ENCODE data around the gene HTR2C. TPM values are rescaled to one million over a fixed set of nuclear protein-coding genes. Genes with fewer than 3 reads are reported as not detected.
"Not testable (repeated sequence)": the region's sequence is repeated elsewhere in the genome, so short reads cannot be mapped to it uniquely, and the experiment has no call there.

Gene HTR2C
- not detected for total RNA-seq
- long read RNA-seq: 0 reads

DNA sequence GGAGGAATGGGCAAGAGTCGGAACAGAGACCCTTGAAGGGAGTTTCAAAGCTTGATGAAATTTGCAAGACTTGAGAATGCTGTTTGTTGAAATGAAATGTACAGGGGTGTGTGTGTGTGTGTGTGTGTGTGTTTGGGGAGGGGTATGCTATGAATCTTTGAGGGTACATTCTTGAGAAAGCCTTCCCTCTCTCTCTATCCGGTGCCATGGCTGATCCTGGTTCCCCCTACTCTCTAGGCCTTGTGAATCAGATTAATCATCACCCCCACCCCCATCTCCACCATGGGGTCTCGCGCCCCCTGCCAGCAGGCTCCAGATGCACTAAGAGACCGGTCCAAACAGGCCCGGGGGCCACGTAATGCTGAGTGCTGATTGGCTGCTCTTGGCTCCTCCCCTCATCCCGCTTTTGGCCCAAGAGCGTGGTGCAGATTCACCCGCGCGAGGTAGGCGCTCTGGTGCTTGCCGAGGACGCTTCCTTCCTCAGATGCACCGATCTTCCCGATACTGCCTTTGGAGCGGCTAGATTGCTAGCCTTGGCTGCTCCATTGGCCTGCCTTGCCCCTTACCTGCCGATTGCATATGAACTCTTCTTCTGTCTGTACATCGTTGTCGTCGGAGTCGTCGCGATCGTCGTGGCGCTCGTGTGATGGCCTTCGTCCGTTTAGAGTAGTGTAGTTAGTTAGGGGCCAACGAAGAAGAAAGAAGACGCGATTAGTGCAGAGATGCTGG, at the start of gene HTR2C:
Gene HTR2C, plus strand, starts transcription at position 441 of the 729 bp plus-strand sequence. CDS start 142,851 bp downstream, outside the sequence.
- ATAC-seq (ENCODE audit: poor library complexity) (no peak), DNase-seq (no peak)
- intact Hi-C loops (cut with DNase I): no loop called here

DNA sequence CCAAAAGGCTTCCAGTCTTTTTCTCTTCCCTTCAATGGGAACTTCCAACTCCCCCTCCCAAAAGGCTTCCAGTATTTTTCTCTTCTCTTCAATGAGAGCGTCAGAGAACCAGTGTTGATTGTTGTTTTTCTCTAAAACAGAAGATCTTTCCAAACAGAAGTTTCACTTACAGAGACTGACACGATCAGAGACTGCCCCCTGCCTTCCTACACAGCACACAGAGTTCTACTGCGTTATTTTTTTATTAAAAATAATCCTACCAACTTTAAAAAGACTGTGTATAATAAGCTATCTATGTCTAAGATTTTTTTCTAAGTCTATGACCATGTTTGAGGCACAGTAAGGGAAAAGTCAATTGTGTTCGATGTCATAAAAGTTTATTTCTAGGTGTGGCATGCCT, 3.5 kb upstream of the HTR2C start:
- no peak for DNase-seq
- intact Hi-C loops (cut with DNase I): no loop called here
- ATAC-seq (ENCODE audit: poor library complexity): no peak

DNA sequence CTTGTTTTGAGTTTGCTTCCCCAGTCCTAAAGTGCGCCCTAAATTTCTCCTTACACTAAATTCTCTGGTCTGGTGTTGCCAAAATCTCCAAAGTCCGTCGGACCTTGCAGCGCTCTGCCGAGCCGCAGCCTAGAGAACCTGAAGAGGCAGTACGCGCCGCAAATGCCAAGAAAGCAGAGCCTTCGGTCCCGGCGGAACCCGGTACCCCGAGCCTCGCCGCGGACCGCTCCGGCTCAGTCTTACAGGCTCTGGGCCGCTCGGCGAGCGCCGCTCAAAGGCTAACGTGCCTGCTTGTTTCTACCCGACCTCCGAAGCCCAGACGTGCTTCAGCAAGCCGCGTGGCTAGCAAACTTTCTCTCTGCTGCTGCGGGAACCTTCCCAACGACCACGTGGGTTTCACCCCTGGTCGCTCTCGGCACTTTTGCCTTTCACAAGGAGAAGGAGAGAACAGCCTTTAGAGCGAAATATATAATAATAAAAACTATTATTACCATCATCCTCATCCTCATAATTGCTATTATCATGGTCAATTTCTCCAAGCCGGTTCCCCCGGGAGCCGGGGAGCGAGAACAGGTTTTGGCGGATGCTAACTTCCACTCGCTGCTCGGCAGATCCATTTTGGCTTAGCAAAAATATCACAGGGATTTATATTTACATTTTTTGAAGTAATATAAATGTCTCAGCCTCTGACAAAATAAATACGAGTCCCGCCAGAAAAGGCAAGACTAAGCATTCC, 2.2 kb upstream of the HTR2C start:
- intact Hi-C loops (cut with DNase I): no loop called here
- DNase-seq (no peak), ATAC-seq (ENCODE audit: poor library complexity) (no peak)

DNA sequence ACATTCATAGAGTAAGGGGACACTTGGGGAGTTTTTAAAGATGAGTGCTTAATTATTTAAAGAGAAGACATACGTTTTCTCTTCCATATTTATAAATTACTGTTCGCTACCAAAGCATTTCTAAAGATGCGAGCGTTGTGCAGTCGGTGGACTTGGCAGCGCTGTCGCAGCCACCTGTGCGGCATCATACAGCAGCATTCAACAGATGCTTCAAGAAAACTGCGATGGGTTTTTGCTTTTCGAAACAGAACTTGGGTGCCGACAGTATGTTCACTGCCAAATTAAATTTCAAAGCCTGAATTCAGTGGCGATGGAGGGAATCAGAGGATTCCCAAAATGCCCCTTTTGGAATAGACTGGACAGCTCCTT, 1.6 kb upstream of the HTR2C start:
- ATAC-seq (ENCODE audit: poor library complexity): no peak
- intact Hi-C loops (cut with DNase I): no loop called here
- DNase-seq: no peak

DNA sequence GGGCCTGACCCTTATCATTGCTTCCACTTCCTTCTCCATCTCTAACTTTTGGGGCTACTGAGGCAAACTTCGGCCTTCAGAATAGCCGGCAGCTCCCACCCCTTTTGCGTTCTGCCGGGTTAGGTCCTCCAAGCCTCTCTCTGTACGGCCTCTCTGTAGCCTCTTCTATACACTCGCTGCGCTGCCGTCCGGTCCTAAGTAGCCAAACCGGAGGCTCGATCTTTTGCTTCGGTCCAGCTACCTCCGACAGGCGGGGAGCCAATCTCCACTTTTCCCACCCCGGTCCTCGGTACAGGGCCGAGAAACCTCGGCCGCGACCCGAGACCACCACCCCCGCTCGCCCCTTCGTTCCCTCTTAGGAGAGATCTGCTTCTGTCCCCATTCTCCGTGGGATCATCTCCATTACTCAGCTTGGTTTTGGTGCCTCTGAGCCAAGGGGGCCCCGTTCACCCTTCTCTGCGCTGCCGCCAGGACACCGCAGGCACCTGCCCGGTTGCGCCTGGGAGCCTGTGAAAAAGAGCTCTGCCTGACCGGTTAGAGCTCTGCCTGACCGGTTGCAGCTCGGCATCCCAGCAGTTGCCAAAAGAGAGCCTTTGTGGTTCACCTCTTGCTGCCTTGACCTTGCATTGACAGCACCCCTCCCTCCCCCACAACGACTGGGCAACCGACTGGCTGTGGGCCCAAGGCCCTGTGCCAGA, 1.0 kb upstream of the HTR2C start:
- ATAC-seq (ENCODE audit: poor library complexity) (no peak), DNase-seq (no peak)
- intact Hi-C loops (cut with DNase I): no loop called here

DNA sequence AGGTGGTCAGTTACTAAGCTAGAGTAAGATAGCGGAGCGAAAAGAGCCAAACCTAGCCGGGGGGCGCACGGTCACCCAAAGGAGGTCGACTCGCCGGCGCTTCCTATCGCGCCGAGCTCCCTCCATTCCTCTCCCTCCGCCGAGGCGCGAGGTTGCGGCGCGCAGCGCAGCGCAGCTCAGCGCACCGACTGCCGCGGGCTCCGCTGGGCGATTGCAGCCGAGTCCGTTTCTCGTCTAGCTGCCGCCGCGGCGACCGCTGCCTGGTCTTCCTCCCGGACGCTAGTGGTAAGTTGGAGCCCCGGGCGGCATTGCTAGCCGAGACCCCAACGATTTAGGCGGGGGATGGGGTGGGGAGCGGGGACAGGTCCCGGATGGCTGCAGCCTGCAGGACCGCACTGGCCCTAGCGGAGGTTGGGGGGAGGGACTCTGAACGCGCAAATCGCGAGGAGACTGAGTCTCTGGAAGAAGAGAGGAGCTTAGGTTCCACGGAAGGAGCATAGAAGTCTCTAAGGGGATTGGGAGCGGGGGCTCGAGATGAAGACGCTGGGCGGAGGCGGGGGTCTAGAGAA, 573 bp downstream of the HTR2C start:
- intact Hi-C loops (cut with DNase I): no loop called here
- no peak for ATAC-seq (ENCODE audit: poor library complexity)
- DNase-seq: no peak

DNA sequence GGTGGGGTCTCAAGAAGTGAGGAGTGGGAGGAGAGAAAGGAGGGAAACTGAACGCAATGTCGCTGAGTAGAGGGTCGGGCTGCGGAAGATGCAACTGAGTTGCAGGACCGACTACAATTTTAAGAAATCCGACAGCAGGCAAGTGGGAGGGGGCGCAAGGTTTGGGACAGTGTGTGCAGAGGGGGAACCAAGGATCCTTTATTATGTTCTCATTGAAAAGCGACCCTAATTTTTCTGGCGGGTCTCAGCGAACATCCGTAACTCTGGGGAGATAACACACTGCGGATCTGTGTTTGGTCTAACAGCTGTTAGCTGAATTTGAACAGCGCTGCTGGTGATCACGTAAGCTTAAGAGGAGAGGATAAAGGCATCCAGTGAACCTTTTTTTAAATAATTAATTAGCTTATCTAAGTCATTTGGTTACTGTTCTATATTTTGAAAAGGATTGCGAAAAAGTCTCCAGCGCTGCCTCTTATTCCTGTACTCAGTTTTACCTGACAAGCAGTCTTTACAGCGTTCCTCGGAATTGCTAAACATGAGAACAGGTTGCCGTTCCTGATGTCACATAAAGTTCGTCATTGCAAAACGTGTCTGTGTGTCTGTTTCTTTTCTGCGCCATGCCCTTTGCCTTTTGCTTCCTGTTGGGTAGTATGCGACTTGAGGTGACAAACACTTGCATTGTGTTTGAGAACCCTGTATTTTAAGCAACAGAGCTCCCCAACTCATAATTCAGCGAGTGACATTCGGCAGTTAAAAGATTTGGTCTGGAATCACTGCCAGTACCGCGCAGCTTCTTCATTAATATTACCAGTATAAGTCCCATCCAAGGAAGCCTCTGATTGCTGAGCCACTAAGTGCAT, 1.3 kb downstream of the HTR2C start:
- intact Hi-C loops (cut with DNase I): no loop called here
- DNase-seq (no peak), ATAC-seq (ENCODE audit: poor library complexity) (no peak)

DNA sequence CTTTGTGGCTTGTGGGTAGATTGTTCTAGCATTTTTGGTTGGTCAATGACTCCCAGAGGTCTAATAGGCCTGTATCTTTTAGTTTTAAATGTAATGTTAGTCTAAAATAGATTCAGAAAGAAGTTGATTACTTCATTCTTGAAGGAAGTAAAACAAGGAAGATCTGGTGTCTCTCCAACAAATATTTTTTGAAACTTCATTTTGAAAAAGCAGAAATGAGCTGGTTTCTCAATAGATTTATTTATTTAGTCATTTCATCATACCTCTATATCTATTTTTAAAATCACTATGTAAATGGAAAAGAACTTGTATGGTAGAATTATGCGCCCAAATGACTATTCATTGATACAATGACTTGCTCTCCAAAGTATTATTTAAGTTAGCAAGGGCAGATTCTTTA, 7.2 kb downstream of the HTR2C start:
- no peak for ATAC-seq (ENCODE audit: poor library complexity)
- no peak for DNase-seq
- intact Hi-C loops (cut with DNase I): no loop called here

DNA sequence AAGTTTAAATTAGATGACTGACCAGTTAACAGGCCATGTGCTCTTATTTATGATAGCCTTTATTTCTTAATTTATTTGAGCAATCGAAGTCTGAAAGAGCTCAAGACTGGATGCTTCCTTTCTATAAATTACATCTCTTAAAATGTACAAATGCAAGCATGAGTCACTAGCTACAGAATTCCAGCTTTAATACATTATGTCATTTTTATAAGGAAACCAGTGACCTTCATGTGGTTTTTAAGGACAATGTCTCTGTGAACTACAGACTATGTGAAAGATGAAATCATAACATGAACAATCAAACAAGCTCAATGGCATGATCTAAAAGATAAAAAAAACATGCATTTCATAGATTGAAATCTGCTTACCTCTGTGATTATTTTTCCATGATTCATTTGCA, 15.4 kb downstream of the HTR2C start:
- no peak for ATAC-seq (ENCODE audit: poor library complexity)
- intact Hi-C loops (cut with DNase I): no loop called here
- no peak for DNase-seq

DNA sequence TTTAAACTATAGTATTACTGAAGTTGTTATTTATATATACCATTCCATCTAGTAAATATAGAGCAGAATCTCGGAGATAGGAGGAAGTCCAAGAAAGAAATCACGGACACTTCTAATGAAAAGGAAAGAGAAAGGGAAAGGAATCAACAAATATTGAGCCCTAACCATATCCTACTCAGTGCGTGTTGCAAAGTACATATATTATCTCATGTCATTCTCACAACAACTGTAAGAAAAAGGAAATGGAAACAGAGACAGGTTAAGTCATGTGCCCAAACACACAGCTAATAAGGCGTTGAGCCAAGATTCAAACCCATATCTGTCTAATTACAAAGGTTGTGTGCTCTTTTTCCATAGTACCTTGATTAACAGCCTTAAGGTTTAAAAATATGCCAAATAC, 16.0 kb downstream of the HTR2C start:
- DNase-seq (no peak), ATAC-seq (ENCODE audit: poor library complexity) (no peak)
- intact Hi-C loops (cut with DNase I): no loop called here

DNA sequence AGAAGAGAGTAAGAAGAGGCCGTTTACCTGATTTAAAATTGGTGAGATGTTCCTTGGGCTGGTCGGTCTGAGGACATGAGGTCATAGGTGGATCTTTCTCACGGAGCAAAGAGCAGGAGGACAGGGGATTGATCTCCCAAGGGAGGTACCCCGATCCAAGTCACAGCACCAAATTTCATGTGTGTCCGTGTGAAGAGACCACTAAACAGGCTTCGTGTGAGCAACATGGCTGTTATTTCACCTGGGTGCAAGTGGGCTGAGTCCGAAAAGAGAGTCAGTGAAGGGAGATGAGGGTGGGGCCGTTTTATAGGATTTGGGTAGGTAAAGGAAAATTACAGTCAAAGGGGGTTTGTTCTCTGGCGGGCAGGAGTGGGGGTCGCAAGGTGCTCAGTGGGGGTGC, 22.7 kb downstream of the HTR2C start:
- ATAC-seq (ENCODE audit: poor library complexity); DNase-seq; intact Hi-C loops (cut with DNase I): not testable (repeated sequence)

DNA sequence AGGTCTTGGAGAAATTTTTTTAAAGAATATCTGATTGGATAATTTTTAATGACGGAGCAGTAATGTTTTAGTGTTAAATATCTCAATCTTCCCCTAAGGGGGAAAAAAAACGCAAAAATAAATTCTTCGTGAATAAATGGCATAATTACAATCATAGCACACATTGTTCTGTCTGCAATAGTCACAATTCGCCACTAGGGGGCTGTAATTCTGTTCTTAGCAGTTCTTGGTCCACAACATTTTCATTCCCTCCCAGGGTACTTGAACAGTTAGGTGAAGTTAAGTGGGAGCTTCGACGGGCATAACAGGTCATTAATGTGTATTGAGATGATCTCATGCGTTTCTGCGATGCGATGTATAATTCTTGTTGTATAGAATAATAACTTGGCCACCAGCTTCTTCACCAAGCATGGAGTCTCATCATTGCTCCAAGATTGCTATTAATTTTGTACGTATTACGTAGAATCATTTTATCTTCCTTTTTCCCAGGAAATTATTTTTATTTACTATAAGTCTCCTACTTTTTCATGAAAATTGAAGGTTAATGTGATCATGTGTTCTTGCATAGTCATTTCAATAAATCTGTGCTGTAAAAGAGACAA, 27.2 kb downstream of the HTR2C start:
- intact Hi-C loops (cut with DNase I): loop anchor here (10.0 kb wide), 1 partner anchor 534 kb away; no protein-coding TSS in a partner anchor
- ATAC-seq (ENCODE audit: poor library complexity) (no peak), DNase-seq (no peak)

DNA sequence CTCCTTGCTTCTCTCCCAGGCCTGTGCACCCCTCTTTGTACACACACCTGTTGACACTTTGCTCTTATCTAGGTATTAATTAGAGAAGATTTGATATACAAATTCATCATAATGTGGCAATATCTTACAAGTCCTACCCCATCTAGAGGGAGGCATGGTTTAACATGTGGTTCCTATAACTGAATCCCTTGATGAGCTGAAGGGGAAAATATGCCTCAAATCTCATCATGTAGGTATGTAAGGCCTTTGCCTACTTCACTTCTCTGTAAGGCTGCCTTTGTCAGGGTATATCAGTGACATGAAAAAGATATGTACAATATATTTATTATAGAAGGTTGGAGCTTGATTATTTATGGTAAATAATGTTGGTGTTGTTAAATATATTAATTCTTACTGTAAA, 31.9 kb downstream of the HTR2C start:
- ATAC-seq (ENCODE audit: poor library complexity) (no peak), DNase-seq (no peak)
- intact Hi-C loops (cut with DNase I): loop anchor here (10.0 kb wide), 1 partner anchor 529 kb away; no protein-coding TSS in a partner anchor

DNA sequence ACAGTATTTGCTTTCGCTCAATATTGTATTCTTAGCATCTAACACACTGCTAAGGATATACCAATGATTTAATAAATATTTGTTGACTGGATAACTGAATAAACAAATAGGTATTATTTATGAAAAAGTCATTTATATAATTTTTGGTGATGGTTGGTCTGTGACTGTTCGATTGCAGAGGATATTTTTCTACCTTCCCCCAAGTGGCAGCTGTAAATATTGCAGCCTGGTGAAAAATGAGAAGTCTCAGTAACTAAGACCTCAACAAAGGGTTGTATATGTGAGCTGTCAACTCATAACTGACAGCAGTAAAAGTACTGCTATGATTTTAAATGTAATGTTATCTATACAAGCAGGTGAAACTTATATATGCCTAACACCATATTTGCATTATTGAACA, 36.0 kb downstream of the HTR2C start:
- no peak for ATAC-seq (ENCODE audit: poor library complexity)
- intact Hi-C loops (cut with DNase I): loop anchor here (10.0 kb wide), 2 partner anchors 345 to 525 kb away; no protein-coding TSS in a partner anchor

DNA sequence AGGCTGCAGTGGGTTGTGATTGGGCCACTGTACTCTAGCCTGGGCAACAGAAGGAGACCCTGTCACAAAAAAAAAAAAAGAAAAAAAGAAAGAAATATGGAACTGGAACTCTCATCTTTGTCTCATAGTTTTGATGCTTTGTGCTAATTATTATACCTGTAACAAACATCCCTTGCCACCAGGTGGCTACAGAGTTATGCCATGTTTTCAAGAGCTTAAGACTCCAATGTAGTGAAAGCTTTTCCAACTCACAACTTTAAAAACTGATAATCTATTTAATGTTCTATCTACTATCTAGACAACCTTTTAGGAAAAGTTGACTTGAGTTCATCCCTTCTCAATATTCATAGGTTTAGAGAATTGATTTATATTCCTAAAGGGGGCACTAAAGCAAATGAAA, 42.4 kb downstream of the HTR2C start:
- DNase-seq (no peak), ATAC-seq (ENCODE audit: poor library complexity) (no peak)
- intact Hi-C loops (cut with DNase I): loop anchor here (10.0 kb wide), 1 partner anchor 338 kb away; no protein-coding TSS in a partner anchor

More for the DNA sequence above, 36.0 kb downstream of the HTR2C start:
- no peak for DNase-seq

DNA sequence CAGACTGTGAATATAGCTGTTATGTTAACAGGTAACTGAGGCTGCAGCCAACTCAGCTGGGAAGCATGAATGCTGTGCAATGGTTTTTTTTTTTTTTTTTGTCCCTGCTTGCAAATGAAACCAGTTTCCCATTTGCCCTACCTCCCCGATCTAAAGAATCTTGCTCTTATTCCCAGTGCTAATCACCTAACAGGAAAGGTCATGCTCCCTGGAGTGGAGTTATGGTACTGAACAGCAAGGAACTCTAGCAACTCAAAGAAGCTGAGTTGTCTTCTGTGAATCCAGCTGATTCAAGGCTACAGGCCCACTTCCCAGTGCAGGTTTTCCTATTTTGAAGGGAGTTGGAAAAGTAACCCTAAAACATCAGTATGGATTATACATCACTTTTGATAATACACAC, 52.1 kb downstream of the HTR2C start:
- DNase-seq (no peak), ATAC-seq (ENCODE audit: poor library complexity) (no peak)
- intact Hi-C loops (cut with DNase I): no loop called here

DNA sequence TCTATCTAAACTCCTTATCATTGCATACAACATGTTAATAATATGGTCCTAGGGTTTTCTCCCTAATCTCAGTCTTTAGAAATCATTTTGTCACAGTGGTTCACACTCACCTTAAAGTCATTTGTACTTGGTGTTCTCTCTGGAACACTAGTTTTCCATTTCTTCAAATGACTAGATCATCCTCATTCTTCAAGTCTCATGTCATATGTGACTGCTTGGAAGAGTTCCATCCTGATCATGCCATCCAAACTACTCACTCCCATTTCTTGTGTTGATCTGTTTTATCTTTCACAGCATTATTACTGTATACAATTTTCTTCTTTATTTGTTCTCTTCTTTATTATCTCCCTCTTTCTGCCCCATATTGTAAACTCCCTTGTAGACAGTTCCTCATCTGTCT, 66.5 kb downstream of the HTR2C start:
- ATAC-seq (ENCODE audit: poor library complexity) (no peak), DNase-seq (no peak)
- intact Hi-C loops (cut with DNase I): no loop called here

DNA sequence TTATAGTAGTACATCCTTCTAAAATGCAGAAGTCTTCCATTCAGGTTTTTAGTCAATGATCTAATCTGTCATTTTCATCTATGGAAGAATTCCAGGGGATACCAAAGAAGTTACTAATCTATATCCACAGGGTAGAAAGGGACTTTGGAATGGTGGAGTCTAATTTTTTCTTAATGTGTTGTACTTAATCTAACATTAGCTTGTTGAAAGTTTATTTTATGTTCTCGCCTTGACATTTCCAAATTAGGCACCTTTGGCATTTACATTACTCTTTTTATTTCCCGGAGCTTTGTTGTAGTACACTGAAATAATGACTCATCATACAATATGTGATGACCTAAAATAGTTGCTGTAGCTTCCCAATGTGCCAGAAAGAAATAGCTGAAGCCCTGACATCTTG, 91.5 kb downstream of the HTR2C start:
- ATAC-seq (ENCODE audit: poor library complexity) (no peak), DNase-seq (no peak)
- intact Hi-C loops (cut with DNase I): no loop called here
